Psoas muscle (tissue), 8 donors: ENCODE data around the gene SLC25A13. TPM values are rescaled to one million over a fixed set of nuclear protein-coding genes. Genes with fewer than 3 reads are reported as not detected.

Experiments
- ATAC-seq, 4 donors: fragments of 200-7000 bp; cut with Tn5 transposase; one replicate each; pipeline ENCODE4 v1.9.1; 2020; ENCODE audit warnings: moderate library complexity in 3 of 4, mild to moderate bottlenecking in 2 of 4
- DNase-seq, 2 donors: peaks; one replicate each; pipeline ENCODE4 v3.0.0-alpha.2; 2020
- H3K27ac ChIP-seq: fragments of 200-600 bp; one replicate; pipeline ENCODE4 v1.8.0; 2022
- H3K27me3 ChIP-seq, 3 donors: fragments of 200-600 bp in 1 of 3; one replicate each; pipeline versions ENCODE4 v1.6.1 to v1.8.0; 2013 to 2022; ENCODE audit warnings: low read length in 2 of 3, mild to moderate bottlenecking in 2 of 3, moderate library complexity in 1 of 3; ENCODE audit not compliant: insufficient read depth in 3 of 3
- H3K36me3 ChIP-seq, 2 donors: fragments of 200-600 bp in 1 of 2; one replicate each; pipeline versions ENCODE4 v1.6.1 to v1.8.0; 2013 to 2022; ENCODE audit warnings: low read depth in 1 of 2, mild to moderate bottlenecking in 1 of 2, moderate library complexity in 1 of 2; ENCODE audit not compliant: insufficient read depth in 1 of 2
- H3K4me1 ChIP-seq: fragments of 200-600 bp; one replicate; pipeline ENCODE4 v1.8.0; 2022
- H3K4me3 ChIP-seq: fragments of 200-600 bp; one replicate; pipeline ENCODE4 v1.8.0; 2022; ENCODE audit warnings: mild to moderate bottlenecking
- H3K9me3 ChIP-seq: fragments of 200-600 bp; one replicate; pipeline ENCODE4 v1.8.0; 2022
- CTCF ChIP-seq: fragments of 200-600 bp; IDR thresholded peaks from one replicate; pipeline ENCODE4 v1.8.0; 2022; ENCODE audit warnings: antibody characterized with exemption
- WGBS, 3 donors: extraction: QIAGEN DNeasy Blood & Tissue Kit; methylation state at CpG; one replicate each; pipeline versions ENCODE4 v1.1.6 to v1.1.7; 2013; 5-methylcytosine and 5-hydroxymethylcytosine counted together
- intact Hi-C, 2 donors: fragments of 100-400 bp; cut with DNase I; formaldehyde crosslinking; loops; one replicate each; pipeline versions ENCODE4 v1.11.0 to v1.14.2; 2022
- polyA plus RNA-seq, 3 donors: library from polyadenylated mRNA; stranded (reverse); fragments of 200-250 nt; gene quantifications; one replicate each; pipeline ENCODE4 v1.2.3, GENCODE V29; 2013
- total RNA-seq, 4 donors: library from RNA; stranded (reverse); fragmentation: NEBNext Ultra II Directional in 2 of 4; extraction: Animal tissue kit (Norgen Biotek cat#: 25700) in 2 of 4; gene quantifications; one replicate each; pipeline versions ENCODE4 v1.2.1 to v1.2.4, GENCODE V29; 2021 to 2023
- donor health status: healthy with polysubstance abuse.
- donor health status: DM: no; HTN: no; CAD: no; lungs with moderate emphysema.
- donor health status: Bipolar disorder and iron deficiency.
- donor health status: healthy.
- donor health status: DM: yes; HTN: yes; CAD: no.
- donor health status: DM: no; HTN: no; CAD: no.
- donor health status: DM: no; HTN: no; CAD: no.
- donor health status: DM: yes; HTN: yes; CAD: no.

SLC25A13 gene
- total and polyA plus RNA-seq, 7 donors: 3.3 to 31.6 (median 9.0) TPM

- H3K27me3 ChIP-seq: no peaks in the 10 kb centered on the region
- no peak for TF ChIP-seq CTCF
- H3K9me3 ChIP-seq: no peaks in the 10 kb centered on the region
- H3K4me1 ChIP-seq: peaks cover 76% of the 10 kb centered on the region
- intact Hi-C loops: no loop called here
- ATAC-seq: no peak
- H3K27ac ChIP-seq: peak overlapping the region; percentile 44
- DNase-seq: no peak
- H3K4me3 ChIP-seq: peak overlapping the region; percentile 9
- no peaks in the 10 kb centered on the region for H3K36me3 ChIP-seq
- 46 to 71% (median 52%) methylated on average over 4 of the region's 4 CpGs for WGBS, 3 donors
Measured at GRCh38 chr7:96312502-96312901, 9.4 kb downstream of the SLC25A13 start.

DNA sequence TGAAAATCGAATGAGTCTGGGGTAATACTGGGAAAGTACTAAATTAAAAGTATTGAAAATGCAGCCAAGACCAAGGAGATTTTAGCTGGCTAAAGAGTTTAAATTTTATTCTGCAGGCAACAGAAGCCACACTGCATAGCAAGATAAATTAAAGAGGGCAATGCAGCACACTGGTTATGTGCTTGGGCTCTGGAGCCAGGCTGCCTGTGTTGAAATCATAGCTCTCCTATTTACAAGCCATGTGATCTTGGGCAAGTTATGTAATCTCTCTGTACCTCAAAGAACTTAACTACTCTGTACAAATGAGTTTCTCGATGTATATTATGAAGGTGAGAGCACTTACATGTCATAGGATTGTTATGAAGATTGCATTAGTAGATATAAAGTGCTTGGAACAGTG is 9.9 kb downstream of the SLC25A13 start:
- no peaks in the 10 kb centered on the region for H3K27me3 ChIP-seq
- intact Hi-C loops: no loop called here
- H3K4me1 ChIP-seq: peaks cover 76% of the 10 kb centered on the region
- peak overlapping the region; percentile 29 for H3K4me3 ChIP-seq
- no peak for TF ChIP-seq CTCF
- no peaks in the 10 kb centered on the region for H3K9me3 ChIP-seq
- H3K27ac ChIP-seq: peak overlapping the region; percentile 44
- ATAC-seq: peak; percentile 87 to 94 (median 91)
- H3K36me3 ChIP-seq: no peaks in the 10 kb centered on the region
- 30 to 56% (median 34%) methylated on average over 2 of the region's 2 CpGs for WGBS, 3 donors
- peak; percentile 32 to 69 for DNase-seq

DNA sequence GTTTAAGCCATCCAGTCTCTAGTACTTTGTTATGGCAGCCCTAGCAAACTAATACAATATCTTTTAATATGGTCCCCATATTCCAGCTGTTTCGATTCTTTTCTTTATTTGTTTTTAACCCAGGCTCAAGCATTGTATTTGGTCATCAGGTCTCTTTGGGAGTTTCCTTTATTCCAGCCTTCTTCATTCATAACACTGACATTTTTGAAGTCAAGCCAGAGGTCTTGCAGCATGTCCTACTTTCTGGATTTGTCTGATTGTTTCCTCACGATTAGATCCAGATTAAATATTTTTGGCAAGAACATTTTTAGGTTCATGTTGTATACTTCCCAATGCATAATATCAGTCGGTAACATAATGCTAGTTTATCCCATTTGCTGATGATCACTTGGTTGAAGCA is 11.8 kb downstream of the SLC25A13 start:
- DNase-seq (no peak), ATAC-seq (peak in 3 of 4 donors; percentile 41 to 50 (median 45))
- H3K4me3 ChIP-seq: no peak overlapping the region
- no peaks in the 10 kb centered on the region for H3K9me3 ChIP-seq
- WGBS, 3 donors: 7 to 18% (median 9%) methylated on average over 3 of the region's 3 CpGs
- H3K36me3 ChIP-seq: no peaks in the 10 kb centered on the region
- no peaks in the 10 kb centered on the region for H3K27me3 ChIP-seq
- no peak for TF ChIP-seq CTCF
- H3K4me1 ChIP-seq: peaks cover 82% of the 10 kb centered on the region
- intact Hi-C loops: no loop called here
- no peak overlapping the region for H3K27ac ChIP-seq

DNA sequence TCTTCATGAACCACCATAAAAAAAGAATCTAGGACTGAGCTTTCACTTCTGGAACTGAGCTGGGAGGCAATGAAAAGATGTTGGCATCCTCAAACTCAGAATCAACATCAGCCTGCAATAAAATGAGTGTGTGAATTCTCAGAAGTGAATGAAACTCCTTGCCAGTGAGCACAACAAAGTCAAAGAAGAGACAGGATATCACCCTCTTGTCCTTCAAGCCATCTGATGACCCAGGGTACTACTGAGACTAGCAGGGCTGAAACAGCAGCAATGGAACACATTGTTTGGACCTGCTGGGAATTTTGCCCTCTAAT is 13.0 kb downstream of the SLC25A13 start:
- DNase-seq (no peak), ATAC-seq (no peak)
- Histone ChIP-seq H3K27me3 (no peaks in the 10 kb centered on the region), H3K4me3 (no peak overlapping the region), H3K9me3 (no peaks in the 10 kb centered on the region), H3K4me1 (peaks cover 83% of the 10 kb centered on the region), H3K36me3 (no peaks in the 10 kb centered on the region), H3K27ac (no peak overlapping the region)
- intact Hi-C loops: no loop called here
- TF ChIP-seq CTCF: no peak

GRCh38 chr7:96308253-96308949 is 13.5 kb downstream of the SLC25A13 start:
- Histone ChIP-seq H3K27me3 (no peaks in the 10 kb centered on the region), H3K27ac (no peak overlapping the region), H3K36me3 (no peaks in the 10 kb centered on the region), H3K4me1 (peaks cover 88% of the 10 kb centered on the region), H3K9me3 (no peaks in the 10 kb centered on the region), H3K4me3 (no peak overlapping the region)
- intact Hi-C loops: no loop called here
- TF ChIP-seq CTCF: no peak
- 72 to 92% (median 81%) methylated on average over 4 of the region's 4 CpGs for WGBS, 3 donors
- DNase-seq: no peak
- no peak for ATAC-seq
